HG02763 (cell line): ENCODE measurements around the gene PLEKHS1.
"Not testable (repeated sequence)": the region's sequence is repeated elsewhere in the genome, so short reads cannot be mapped to it uniquely, and the experiment has no call there.

Experiments
- ATAC-seq: cut with Tn5 transposase; IDR thresholded peaks from one replicate; pipeline ENCODE4 v1.9.1; 2021; ENCODE audit warnings: mild to moderate bottlenecking, moderate library complexity; ENCODE audit not compliant: unreplicated experiment

The PLEKHS1 gene

DNA sequence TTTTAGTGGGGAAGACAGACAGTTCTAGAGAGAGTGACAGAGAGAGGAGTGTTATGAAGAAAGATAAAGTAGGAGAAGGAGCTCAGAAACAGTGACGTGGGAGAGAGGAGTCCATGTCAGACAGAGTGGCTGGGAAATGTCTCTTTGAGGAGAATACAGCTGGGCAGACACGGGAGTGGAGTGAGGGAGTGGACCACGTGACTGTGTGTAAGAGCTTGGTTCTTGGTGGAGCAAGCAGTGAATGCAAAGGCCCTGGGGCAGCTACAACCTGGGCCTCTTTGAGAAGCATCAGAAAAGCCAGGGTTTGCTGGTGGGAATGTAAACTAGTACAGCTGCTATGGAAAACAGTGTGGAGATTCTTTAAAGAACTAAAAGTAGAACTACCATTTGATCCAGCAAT is 11.9 kb upstream of the PLEKHS1 start:
- no peak for ATAC-seq

DNA sequence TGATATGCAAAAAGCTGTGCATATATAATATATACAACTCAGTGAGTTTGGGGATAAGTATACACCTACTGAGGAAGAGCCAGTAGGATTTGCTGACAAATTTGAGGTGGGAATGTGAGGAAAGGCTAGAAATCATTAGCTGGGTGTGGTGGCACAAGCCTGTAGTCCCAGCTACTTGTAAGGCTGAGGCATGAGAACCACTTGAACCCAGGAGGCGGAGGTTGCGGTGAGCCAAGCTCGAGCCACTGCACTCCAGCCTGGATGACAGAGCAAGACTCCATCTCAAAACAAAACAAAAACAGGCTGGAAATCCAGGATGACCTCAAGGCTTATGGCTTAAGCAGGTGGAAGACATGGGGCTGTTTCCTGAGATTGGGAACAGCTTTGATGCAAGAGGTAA is 10.6 kb upstream of the PLEKHS1 start:
- no peak for ATAC-seq

DNA sequence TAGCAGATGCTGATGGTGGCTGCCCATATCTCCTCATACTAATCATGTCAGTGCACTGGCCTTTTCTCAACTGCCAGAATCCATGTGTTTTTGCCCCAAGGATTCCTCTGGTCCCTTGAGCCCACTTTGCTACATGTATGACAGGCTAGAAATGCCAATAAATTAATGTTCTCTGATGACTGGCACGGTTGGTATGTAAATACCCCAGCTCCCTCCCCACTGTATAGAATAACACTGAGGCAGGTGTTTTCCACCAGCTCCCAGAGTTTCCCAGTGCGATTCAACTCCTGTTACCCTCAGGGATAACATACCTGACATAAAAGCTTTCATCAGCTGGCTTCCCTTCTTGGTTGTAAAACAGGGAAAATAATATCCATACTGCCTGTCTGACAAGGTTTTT is 9.0 kb upstream of the PLEKHS1 start:
- ATAC-seq = no peak

DNA sequence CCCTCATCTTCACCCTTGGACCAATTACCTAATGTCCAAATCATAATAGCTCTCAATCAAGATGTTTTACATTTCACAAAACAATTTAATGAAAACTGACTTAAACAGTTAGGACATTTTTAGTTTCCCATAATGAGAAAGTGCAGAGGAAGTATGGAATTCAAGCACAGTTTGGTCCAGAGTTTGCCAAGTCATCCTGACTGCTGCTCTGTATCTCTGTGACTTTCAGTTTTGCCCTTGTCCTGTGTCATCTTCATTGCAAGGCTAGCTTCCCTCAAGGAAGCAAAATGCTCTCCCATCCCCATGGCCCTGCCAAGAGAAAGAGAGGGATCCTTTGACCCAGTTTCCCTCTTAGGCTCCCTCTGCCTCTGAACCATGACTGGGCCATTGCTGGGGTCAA is 7.9 kb upstream of the PLEKHS1 start:
- no peak for ATAC-seq

DNA sequence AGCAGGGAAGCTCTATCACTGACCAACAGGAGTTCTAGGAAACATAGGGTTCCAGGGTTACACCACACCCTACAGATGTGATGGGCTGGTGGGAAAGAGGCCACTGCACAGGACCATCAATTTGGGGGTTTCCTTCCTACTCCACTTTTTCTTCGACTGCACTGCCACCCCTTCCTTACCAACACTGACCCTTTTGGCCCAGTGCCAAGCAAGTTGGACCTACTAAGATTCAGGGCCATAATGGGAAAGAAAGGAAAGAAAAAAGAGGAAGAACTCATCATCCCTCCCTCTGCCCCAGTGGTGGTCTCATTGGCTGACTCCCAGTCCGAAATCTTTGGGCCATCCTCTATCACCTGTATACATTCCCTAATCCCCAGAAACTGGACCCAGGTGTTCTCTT is 6.1 kb upstream of the PLEKHS1 start:
- ATAC-seq = no peak

DNA sequence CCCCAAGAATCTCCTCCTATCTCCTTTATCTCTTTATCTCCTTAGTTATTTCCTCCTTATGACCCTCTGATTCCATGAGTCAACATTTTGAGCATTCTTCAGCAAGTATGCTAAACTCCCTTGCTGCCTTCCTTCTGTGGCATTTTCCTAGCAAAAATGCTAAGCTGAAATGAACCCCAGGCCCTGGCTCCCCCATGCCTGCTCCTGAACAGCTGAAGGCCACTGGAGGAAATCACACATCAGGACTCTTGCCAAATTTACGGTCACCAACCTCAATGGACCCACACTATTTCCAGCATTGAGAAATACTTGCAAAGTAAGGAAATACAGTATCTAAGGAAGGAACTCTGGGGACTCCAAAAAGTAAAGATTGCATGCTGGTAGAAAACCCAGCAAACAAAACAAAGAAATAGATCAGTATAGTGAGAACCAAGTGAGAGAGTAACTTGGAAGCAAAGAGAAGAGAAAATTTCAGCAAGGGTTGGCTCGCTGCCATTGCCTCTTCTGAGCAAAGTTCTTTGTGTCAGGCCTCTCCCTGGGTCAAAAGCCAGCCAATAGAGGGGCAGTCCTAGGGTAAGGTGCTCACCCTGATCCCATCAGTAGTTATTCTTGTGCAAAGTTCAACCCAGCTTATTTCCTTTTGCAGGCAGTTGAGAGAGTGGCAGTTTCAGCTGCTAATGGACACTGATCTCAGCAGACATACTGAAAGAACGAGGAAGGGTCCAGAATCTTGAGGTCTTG is 5.1 kb upstream of the PLEKHS1 start:
- ATAC-seq = no peak

DNA sequence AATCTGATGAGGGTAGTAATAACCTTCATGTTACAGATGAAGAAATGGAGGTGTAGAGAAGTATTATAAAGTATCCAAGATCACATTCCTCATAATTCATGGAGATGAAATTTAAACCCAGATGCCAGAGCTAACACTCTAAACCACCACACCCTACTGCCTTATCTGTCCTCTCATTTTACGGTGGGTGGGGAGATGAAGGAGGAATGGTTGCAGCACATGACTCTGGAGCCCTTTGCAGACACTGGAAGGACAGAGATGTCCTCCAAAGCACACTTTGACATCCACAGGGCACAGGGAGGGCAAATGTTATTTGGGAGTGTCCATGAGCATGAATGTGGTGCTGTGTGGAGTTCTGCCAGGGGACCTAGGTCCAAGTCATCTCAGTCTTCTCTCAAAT is 1.1 kb downstream of the PLEKHS1 start:
- no peak for ATAC-seq

DNA sequence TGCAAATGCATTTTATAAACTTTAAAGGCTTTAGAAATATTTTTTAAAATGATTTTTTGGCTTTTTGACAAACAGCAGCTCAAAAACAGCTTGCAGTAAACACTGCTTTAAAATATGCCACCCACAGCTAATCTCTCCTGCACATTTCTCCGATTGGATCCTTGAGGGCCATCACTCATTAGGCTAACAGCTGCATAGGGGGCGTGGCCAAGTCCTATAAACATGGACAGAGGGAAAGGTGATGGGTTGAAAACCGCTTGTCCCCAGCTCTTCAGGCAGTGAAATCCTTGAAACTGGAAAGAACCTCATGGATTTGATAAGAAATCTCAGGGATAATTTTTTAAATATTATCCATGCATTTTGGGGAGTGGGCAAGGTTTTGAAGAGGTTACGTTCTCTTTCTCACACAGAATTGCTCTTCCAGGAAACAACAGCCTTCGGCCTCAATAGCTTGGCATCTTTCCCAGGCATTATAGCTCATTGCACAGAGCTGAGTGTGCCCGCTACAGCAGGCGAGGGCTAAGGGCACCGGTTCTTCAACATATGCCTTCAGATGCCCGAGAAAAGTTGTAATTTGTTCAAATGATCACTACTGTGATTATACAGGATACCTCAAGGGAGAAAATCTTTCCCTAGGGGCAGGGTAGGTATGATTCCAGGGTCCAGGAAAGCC is 1.7 kb downstream of the PLEKHS1 start:
- no peak for ATAC-seq

DNA sequence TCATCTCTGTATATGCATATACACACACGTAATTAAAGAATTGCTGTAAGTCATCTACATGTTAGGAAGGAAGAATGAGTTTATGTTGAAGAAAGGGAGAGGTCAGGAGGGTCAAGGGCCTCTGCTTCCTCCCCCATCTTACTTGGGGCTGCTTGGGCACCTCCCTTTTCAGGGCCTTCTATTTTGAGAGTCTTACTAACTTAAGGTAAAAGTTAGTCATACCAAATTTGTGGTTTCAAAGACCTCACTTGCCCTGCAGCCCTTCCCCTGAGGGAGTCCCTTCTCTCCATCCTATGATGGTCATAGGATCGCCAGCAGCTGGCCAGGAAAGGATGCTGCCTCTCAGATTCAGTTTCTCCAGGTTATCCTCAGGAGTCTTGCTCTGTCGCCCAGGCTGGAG is 2.6 kb downstream of the PLEKHS1 start:
- no peak for ATAC-seq

DNA sequence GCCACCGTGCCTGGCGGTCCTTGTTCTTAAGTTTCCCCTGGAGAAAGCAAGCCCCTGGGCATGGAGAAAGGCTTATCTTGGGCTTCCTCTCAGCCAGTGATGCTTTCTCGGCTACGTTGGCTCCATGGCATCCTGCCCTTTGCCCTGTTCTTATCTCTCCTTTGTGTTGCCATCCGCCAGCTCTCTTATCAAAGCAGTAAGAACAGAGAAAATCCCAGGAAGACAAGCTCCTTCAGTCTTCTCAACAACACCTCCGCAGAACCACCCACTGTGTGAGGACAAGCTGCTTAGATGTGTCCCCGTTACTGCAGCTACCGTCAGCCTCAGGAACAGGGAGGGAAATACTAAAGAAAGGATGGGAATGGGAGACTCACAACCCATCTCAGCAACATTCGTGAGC is 3.3 kb downstream of the PLEKHS1 start:
- ATAC-seq = no peak

DNA sequence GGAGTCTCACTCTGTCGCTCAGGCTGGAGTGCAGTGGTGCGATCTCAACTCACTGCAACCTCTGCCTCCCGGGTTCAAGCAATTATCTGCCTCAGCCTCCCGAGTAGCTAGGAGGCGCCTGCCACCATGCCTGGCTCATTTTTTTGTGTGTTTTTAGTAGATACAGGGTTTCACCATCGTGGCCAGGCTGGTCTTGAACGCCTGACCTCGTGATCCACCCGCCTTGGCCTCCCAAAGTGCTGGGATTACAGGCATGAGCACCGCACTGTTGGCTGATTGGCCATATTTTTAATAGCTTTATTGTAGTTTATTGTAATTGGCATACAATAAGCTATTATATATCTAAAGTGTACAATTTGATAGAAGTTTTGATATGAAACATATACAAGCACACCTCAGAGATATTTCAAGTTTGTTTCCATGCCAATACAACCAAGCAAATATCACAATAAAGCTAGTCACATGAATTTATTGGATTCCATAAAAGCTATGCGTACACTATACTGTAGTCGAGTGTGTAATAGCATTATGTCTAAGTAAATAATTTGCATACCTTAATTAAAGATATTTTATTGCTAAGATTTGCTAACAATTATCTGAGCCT is 5.6 kb downstream of the PLEKHS1 start:
- ATAC-seq = no peak

DNA sequence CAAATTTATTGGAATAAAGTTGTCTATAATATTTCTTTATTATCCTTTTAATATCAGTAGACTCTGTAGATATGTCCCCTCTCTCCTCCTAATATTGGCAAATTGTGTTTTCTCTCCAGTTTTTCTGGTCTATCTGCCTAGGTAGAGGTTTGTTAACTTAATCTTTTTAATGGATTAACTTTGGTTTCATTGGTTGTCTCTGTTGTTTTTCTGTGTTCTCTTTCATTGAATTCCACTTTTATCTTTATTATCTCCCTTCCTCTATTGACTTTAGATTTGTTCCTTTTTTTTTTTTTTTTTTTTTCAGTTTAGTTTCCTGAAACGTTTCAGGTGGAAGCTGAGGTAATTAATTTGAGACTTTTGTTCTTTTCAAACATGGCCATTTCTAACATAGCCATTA is 10.6 kb downstream of the PLEKHS1 start:
- ATAC-seq = no peak

DNA sequence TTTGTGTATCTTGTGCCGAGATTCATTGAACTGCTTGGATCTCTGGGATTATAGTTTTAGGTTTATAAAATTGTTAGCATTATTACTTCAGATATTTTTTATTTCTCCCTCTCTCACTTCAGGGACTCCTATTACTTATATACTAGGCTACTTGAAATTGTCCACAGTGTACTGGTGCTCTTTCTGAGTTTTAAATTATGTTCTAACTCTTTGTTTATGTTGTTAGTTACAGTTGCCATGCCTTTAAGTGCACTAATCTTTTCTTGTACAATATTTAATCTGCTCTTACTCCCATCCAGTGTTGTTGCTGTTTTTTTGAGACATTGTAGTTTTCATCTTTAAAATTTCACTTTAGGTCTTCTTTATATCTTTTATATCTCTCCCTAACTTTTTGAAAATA is 13.1 kb downstream of the PLEKHS1 start:
- ATAC-seq = no peak

DNA sequence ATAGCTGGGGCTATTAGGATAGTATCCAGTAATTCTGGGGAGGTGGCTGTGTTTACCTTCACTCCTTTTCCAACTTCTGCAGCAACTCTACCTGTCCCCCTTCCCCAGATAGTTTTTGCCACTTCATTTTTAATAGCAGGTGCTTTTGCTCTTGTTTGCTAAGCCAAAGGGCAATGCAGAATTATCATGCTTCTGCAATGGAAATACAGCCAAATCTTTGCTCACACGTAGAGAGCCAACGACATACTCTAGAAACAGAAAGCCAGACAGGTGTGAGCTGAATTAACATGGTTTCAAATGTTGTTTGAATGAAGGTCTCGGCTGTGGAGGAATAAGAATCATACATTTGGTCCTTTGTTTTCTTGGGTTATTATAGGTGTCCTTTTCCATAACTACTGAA is 14.4 kb downstream of the PLEKHS1 start:
- ATAC-seq = no peak

DNA sequence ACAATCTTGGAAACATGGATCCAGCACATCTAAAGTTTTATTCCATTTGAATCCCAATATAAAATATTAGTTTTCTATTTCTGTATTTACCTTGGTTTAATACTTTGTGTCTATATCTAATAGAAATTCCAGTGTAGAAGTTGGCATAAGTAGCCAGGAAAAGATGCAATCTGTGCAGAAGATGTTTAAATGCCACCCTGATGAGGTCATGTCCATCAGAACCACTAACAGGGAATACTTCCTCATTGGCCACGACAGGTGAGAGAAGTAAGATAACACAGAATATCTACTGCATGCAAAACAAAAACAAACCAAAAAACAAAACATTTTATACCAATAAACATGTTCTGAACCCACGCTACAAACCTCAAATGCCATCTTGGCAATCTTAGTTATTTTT is 15.7 kb downstream of the PLEKHS1 start:
- ATAC-seq = no peak

DNA sequence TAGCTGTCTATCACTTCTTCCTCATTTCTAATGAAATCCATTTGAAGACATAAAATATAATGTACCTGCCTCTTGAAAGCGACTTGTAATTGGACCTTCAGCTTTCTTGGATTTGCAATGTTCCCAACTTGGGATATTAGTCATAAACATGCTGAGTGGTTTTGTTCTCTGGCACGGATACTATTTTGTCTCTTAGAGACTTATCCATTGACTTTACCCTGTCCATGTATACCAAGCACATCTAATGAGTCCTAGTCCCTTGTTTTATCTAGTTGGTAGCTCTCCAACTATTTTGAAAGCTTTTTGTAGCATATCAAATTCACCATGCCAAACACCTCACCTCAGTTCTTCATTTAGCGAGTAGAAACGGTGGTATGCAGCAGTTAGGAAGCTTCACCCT is 18.9 kb downstream of the PLEKHS1 start:
- no peak for ATAC-seq

DNA sequence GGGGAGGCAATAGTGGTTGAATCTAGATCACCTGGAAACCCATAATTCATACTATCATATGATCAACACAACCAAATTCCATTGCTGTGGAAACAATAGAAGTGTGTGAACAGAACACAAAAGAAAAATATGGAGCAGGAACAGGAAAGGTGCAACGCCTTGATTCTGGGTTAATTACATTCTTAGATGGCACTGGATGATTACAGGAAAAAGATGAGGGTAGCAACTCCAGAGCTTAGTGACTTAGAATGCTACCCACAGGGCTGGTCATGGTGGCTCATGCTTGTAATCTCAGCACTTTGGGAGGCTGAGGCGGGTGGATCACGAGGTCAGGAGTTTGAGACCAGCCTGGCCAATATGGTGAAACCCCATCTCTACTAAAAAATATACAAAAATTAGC is 19.6 kb downstream of the PLEKHS1 start:
- not testable (repeated sequence) for ATAC-seq

DNA sequence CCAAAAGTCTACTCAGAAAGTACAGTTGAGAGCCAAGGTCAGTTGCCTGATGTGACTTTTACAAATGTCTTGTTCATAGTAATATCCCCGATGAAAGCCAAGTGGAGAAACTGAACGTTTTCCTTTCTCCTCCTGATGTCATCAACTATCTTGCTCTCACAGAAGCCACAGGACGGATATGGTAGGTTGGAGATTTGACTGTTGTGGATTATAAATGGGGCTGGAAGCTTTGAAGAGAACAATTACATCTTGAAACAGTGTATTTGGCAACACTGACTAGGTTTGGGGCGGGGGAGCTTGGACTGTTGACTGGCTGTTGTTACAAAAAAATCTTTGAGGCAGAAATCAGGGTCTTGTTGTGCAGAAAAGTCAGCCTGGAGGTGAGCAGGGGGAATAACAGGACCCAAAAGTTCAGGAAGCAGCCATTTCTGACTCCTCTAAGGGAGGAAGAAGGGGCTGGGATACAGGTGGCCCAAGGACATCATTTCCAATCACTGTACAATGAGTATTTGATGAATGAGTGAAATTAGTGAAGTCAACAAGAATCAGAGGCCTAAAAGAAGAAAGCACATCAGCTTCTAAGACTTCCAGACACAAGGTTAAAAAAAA is 24.3 kb downstream of the PLEKHS1 start:
- no peak for ATAC-seq

DNA sequence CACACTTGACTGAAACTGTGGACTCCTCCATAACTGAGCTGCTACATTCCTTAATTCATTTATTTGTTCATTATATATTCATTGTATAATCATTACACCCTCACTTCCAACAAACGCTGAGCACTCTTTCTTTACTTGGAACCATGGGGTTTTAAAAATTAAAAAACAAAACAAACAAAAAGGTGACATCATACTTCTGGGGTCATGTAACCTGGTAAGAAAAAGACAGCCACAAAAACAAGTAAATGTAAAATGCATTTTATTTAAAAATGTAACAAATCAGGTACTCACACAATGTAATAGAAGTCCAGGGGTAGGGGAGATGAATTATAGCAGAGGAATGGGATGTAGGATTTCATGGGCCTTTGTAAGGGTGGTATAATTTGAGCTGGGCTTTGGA is 25.1 kb downstream of the PLEKHS1 start:
- no peak for ATAC-seq

DNA sequence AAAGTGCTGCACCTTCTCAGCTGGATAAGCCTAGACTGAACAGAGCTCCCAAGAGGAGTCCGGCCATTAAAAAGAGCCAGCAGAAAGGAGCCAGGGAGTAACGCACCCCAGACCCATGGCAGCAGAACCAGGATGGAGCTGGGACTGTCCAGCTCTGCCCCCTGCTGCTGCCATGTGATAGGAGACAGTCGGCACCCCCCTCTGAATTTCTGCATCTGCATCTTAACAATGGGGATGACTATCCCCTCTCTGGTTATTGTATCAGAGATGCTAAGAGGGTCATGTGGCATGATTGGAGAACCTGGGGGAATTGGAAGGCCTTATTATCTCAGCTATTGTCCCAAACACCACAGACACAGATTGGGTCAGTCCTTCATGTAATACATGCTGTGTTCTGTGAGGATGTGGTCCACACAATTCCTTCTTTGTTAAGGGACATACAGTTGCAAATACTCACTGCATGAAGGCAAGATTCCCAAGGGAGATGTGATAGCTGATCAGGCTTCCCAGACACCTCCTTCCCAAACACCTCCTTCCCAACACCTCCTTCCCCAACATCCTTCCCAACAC is 29.3 kb downstream of the PLEKHS1 start:
- no peak for ATAC-seq

DNA sequence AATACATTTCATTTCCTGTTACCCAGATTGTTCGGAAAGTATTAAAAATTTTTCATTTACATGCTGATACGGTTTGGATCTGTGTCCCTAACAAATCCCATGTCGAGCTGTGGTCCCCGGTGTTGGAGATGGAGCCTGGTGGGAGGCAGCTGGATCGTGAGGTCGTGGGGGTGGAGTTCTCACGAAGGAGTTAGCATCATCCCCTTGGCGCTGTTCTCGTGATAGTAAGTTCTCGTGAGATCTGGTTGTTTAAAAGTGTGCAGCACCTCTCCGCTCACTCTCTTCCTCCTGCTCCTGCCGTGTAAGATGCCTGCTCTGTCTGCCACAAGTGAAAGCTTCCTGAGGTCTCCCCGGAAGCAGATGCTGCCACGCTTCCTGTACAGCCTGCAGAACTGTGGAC is 30.9 kb downstream of the PLEKHS1 start:
- no peak for ATAC-seq
